H1 (cell line): ENCODE data around the gene CCDC77. TPM values are rescaled to one million over a fixed set of nuclear protein-coding genes. Genes with fewer than 3 reads are reported as not detected.

Source experiments
- CTCF ChIA-PET: fragments of 300-600 bp; sonication (Branson Sonifier 250); formaldehyde crosslinking; loops from one replicate; lab custom pipeline; 2021; ENCODE audit not compliant: partially characterized antibody; lab: Charles Lee
- POLR2A ChIA-PET: fragments of 300-600 bp; sonication (Branson Sonifier 250); formaldehyde crosslinking; loops from one replicate; lab custom pipeline; 2021; ENCODE audit warnings: inconsistent platforms; ENCODE audit not compliant: partially characterized antibody; lab: Charles Lee
- DNase-seq, 2 experiments: peaks; one replicate each; pipeline versions ENCODE4 v3.0.0 to v3.0.0-alpha.2; 2010 to 2022; ENCODE audit warnings: low spot score in 2 of 2, low read depth in 1 of 2, mixed read lengths in 1 of 2
- FAIRE-seq: peaks from 2 replicates; lab custom pipeline; 2011; peaks lifted over from hg19 to GRCh38; lab: Jason Lieb, UNC
- H2AFZ ChIP-seq: 2 replicates; pipeline ENCODE4 v1.8.1; 2012; ENCODE audit warnings: low read length, inconsistent platforms
- H2AK5ac ChIP-seq: 2 replicates; pipeline ENCODE4 v1.6.1; 2013; ENCODE audit warnings: low read depth, low read length
- H2BK120ac ChIP-seq: replicated peaks from 2 replicates; pipeline ENCODE3; 2013; ENCODE audit warnings: low read depth, low read length, inconsistent platforms
- H2BK12ac ChIP-seq: 2 replicates; pipeline ENCODE4 v1.6.1; 2013; ENCODE audit warnings: low read depth, low read length
- H2BK15ac ChIP-seq: 2 replicates; pipeline ENCODE4 v1.6.1; 2013; ENCODE audit warnings: low read length
- H2BK20ac ChIP-seq: 2 replicates; pipeline ENCODE4 v1.6.1; 2013; ENCODE audit warnings: low read length
- H2BK5ac ChIP-seq: 2 replicates; pipeline ENCODE4 v1.6.1; 2013; ENCODE audit warnings: low read depth, low read length
- H3K14ac ChIP-seq: 2 replicates; pipeline ENCODE4 v1.6.1; 2013; ENCODE audit warnings: inconsistent platforms; ENCODE audit not compliant: insufficient read length
- H3K18ac ChIP-seq: 2 replicates; pipeline ENCODE4 v1.6.1; 2013; ENCODE audit warnings: low read length; ENCODE audit errors: extremely low read depth
- H3K23ac ChIP-seq: 2 replicates; pipeline ENCODE4 v1.6.1; 2013; ENCODE audit warnings: inconsistent platforms; ENCODE audit not compliant: insufficient read length
- H3K23me2 ChIP-seq: 2 replicates; pipeline ENCODE4 v1.6.1; 2013; ENCODE audit warnings: low read depth, low read length
- H3K27ac ChIP-seq: 2 replicates; pipeline ENCODE4 v1.6.1; 2011; ENCODE audit warnings: low read depth, low read length, inconsistent platforms
- H3K27me3 ChIP-seq, 4 experiments: replicated peaks in 1 of 4; 1 replicate in 1 of 4; 2 replicates in 3 of 4; pipeline versions ENCODE4 v1.6.1 to v1.8.1; 2011 to 2013; ENCODE audit warnings: low read length in 3 of 4, mild to moderate bottlenecking in 3 of 4, inconsistent platforms in 2 of 4, mixed read lengths in 2 of 4, moderate library complexity in 1 of 4; ENCODE audit not compliant: control insufficient read depth in 3 of 4, insufficient read depth in 3 of 4; ENCODE audit errors: extremely low read depth in 1 of 4
- H3K36me3 ChIP-seq, 4 experiments: 2 replicates each; pipeline versions ENCODE4 v1.6.1 to v1.8.1; 2011 to 2013; ENCODE audit warnings: mild to moderate bottlenecking in 4 of 4, low read length in 3 of 4, moderate library complexity in 2 of 4, control low read depth in 1 of 4, inconsistent platforms in 1 of 4; ENCODE audit not compliant: insufficient read depth in 4 of 4, control insufficient read depth in 2 of 4
- H3K4ac ChIP-seq: replicated peaks from 2 replicates; pipeline ENCODE3; 2013; ENCODE audit warnings: low read length, low read depth, mixed read lengths, inconsistent platforms; ENCODE audit not compliant: insufficient read length
- H3K4me1 ChIP-seq, 4 experiments: replicated peaks in 1 of 4; 1 replicate in 1 of 4; 2 replicates in 3 of 4; pipeline versions ENCODE4 v1.6.1 to v1.8.1; 2011 to 2013; ENCODE audit warnings: low read length in 3 of 4, inconsistent platforms in 2 of 4, mixed read lengths in 1 of 4; ENCODE audit not compliant: insufficient read depth in 4 of 4, control insufficient read depth in 3 of 4
- H3K4me2 ChIP-seq, 2 experiments: 2 replicates each; pipeline versions ENCODE4 v1.6.1 to v1.8.1; 2011 to 2013; ENCODE audit warnings: low read depth in 2 of 2, low read length in 2 of 2, control low read depth in 1 of 2, inconsistent platforms in 1 of 2, mild to moderate bottlenecking in 1 of 2; ENCODE audit not compliant: insufficient read depth in 1 of 2
- H3K4me3 ChIP-seq, 4 experiments: fragments of 200-600, 300-600 bp in 1 of 4; sonication (generic), shearing (Covaris generic), sonication (Bioruptor Twin) in 1 of 4; 2 replicates each; pipeline versions ENCODE4 v1.5.1 to v1.8.1; 2011 to 2016; ENCODE audit warnings: low read length in 4 of 4, low read depth in 3 of 4, control low read depth in 2 of 4, inconsistent platforms in 2 of 4, mild to moderate bottlenecking in 2 of 4, mixed read lengths in 1 of 4, moderate library complexity in 1 of 4; ENCODE audit not compliant: insufficient read depth in 2 of 4; ENCODE audit errors: extremely low read depth in 1 of 4
- H3K56ac ChIP-seq: replicated peaks from 2 replicates; pipeline ENCODE3; 2013; ENCODE audit warnings: low read depth, mild to moderate bottlenecking, mixed read lengths, low read length, inconsistent platforms; ENCODE audit not compliant: insufficient read length
- H3K79me1 ChIP-seq: 2 replicates; pipeline ENCODE4 v1.6.1; 2013; ENCODE audit warnings: low read depth, low read length, control low read depth
- H3K79me2 ChIP-seq, 2 experiments: 2 replicates each; pipeline versions ENCODE4 v1.6.1 to v1.8.1; 2012 to 2013; ENCODE audit warnings: low read length in 2 of 2, mild to moderate bottlenecking in 2 of 2, inconsistent platforms in 1 of 2; ENCODE audit not compliant: insufficient read depth in 2 of 2, control insufficient read depth in 1 of 2
- H3K9ac ChIP-seq, 4 experiments: replicated peaks in 1 of 4; 1 replicate in 1 of 4; 2 replicates in 3 of 4; pipeline versions ENCODE4 v1.6.1 to v1.8.1; 2011 to 2013; ENCODE audit warnings: low read depth in 3 of 4, low read length in 3 of 4, control low read depth in 2 of 4, mild to moderate bottlenecking in 2 of 4, moderate library complexity in 2 of 4, inconsistent platforms in 1 of 4; ENCODE audit errors: extremely low read depth in 1 of 4
- H3K9me3 ChIP-seq, 2 experiments: 2 replicates each; pipeline versions ENCODE4 v1.6.1 to v1.8.1; 2012 to 2013; ENCODE audit warnings: mild to moderate bottlenecking in 2 of 2, moderate library complexity in 2 of 2, control low read depth in 1 of 2, inconsistent platforms in 1 of 2, low read depth in 1 of 2, low read length in 1 of 2, mixed read lengths in 1 of 2; ENCODE audit not compliant: insufficient read depth in 2 of 2
- H4K20me1 ChIP-seq, 2 experiments: replicated peaks in 1 of 2; 2 replicates each; pipeline versions ENCODE3 to v1.8.1; 2011 to 2013; ENCODE audit warnings: inconsistent platforms in 2 of 2, low read length in 2 of 2, mild to moderate bottlenecking in 1 of 2; ENCODE audit not compliant: insufficient read depth in 2 of 2, control insufficient read depth in 1 of 2
- H4K5ac ChIP-seq: 2 replicates; pipeline ENCODE4 v1.6.1; 2013; ENCODE audit warnings: low read length, low read depth, mixed read lengths, inconsistent platforms; ENCODE audit not compliant: insufficient read length
- H4K8ac ChIP-seq: 2 replicates; pipeline ENCODE4 v1.8.0; 2013; ENCODE audit warnings: mild to moderate bottlenecking, moderate library complexity, low read length, inconsistent platforms; ENCODE audit not compliant: insufficient read depth; ENCODE audit errors: extremely low read depth
- H4K91ac ChIP-seq: replicated peaks from 2 replicates; pipeline ENCODE3; 2013; ENCODE audit warnings: low read length, mixed read lengths, inconsistent platforms; ENCODE audit not compliant: insufficient read length
- WGBS, 2 experiments: shearing (Covaris generic) in 1 of 2; methylation state at CpG; one replicate each; pipeline versions ENCODE4 v1.1.6 to v1.1.7; 2013 to 2015; ENCODE audit warnings: low lambda C conversion rate in 2 of 2, mixed read lengths in 2 of 2, inconsistent platforms in 1 of 2, low coverage in 1 of 2, missing lambda C conversion rate in 1 of 2; ENCODE audit not compliant: insufficient replicate concordance in 2 of 2, insufficient coverage in 1 of 2, insufficient read length in 1 of 2; ENCODE audit errors: extremely low coverage in 1 of 2, missing lambda C conversion rate in 1 of 2; 5-methylcytosine and 5-hydroxymethylcytosine counted together
- polyA plus RNA-seq, 7 experiments: library from polyadenylated mRNA; depleted of rRNA in 3 of 7; stranded (reverse) in 5 of 7; unstranded in 2 of 7; fragments of >200 nt in 5 of 7; fragments of 200-250 nt in 2 of 7; gene quantifications; 1 replicate in 5 of 7; 2 replicates in 1 of 7; 4 replicates in 1 of 7; pipeline versions ENCODE4 v1.2.1 to v1.2.3, GENCODE V29; 2011 to 2013; ENCODE audit warnings: missing spikeins in 2 of 7, mixed read lengths in 2 of 7
- total RNA-seq: library from RNA; stranded (reverse); fragmentation: NEBNext Ultra II Directional; extraction: Animal tissue kit (Norgen Biotek cat#: 25700); gene quantifications from 2 replicates; pipeline ENCODE4 v1.2.1, GENCODE V29; 2021

The CCDC77 gene
- total and polyA plus RNA-seq, 2 of the 8 experiments (the other 6 are each of a cell fraction or from before 2014, with no cell fraction given): 10.3 to 30.4 TPM

DNA sequence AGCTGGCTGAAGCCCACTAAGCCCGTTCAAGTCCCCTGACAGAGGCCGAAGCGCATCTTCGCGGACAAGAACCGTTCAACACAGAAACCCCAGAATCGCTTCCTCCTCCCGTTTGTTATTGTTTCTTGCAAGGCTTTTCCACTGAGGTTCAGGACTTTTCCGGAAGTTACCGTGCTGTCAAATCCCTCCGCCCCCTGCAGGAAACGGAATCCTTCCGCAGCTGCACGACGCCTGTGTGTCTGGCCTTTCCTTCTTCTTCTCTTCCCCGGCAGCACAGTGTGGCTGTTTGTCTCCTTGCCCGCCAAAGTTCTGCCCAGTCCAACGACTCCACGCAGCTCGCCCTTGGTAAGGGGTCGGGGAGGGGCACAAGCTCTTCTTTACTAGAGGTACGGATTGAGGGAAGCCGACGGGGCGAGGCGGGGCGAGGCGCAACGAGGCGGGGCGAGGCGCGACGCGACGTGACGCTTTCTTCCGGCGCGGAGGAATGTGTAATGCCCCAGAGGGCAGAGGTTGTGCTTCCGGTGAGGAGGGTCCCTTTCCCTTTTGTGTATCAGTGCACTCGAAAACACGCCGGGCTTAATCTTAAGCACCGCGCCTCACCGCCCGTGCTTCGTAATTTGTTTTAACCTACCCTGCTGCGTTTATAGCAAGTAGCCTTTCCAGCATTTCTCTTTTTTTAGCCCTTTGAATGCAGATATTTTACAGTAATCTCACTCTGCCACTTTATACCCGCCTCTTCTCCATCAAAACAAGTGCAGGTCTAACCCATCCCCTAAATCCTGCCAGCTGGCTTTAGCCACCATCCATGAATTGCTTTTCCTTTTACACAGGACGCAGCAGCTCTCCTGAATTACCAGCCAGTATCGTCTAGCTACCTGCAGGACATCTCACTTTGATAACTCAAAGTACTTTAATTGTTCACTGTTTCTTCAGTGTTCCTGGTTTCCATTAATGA, 12.0 kb upstream of the CCDC77 start, which contains the start of gene KDM5A:
TSS of gene KDM5A (minus strand) at position 179 of the 955 bp plus-strand sequence. CDS start 229 bp downstream, outside the sequence.
- peaks cover 16 to 41% of the 10 kb centered on the region in 2 experiments for H3K79me2 ChIP-seq

More for the DNA sequence above, 12.0 kb upstream of the CCDC77 start, which contains the start of gene KDM5A:
- FAIRE-seq: peak; percentile 19
- Histone ChIP-seq H2AK5ac (peak within 1 kb of the TSS; percentile 88), H2BK20ac (0 out of 2 replicates have a peak within 1 kb of the TSS, but pooled peaks have one; percentile 72), H3K36me3 (peaks cover 0 to 4% (median 0%) of the 10 kb centered on the region in 4 experiments; a peak in 1 of 8 replicates), H4K8ac (peak within 1 kb of the TSS; percentile 98), H2AFZ (peak within 1 kb of the TSS; percentile 98), H3K79me1 (0 out of 2 replicates have a peak, but pooled peaks cover 2% of the 10 kb centered on the region), H3K4me3 (peak within 1 kb of the TSS; percentile 86 to 98 (median 94)), H3K4me2 (peak within 1 kb of the TSS; percentile 93 to 98), H4K91ac (peak within 1 kb of the TSS; percentile 98), H2BK120ac (no peak within 1 kb of the TSS), H4K5ac (peak within 1 kb of the TSS; percentile 92), H3K27ac (peak within 1 kb of the TSS; percentile 95), H3K23me2 (peaks cover 15% of the 10 kb centered on the region), H3K14ac (no peak within 1 kb of the TSS), H3K4ac (no peak within 1 kb of the TSS), H3K56ac (peak within 1 kb of the TSS; percentile 77), H3K9ac (peak within 1 kb of the TSS; percentile 73 to 98 (median 90)), H3K27me3 (no peaks in the 10 kb centered on the region), H2BK5ac (peak within 1 kb of the TSS; percentile 100), H2BK12ac (peak within 1 kb of the TSS; percentile 98), H3K23ac (no peak within 1 kb of the TSS), H3K18ac (peak within 1 kb of the TSS; percentile 99), H2BK15ac (peak within 1 kb of the TSS; percentile 100; the same call in 1 of the 2 replicates), H3K4me1 (no peaks in the 10 kb centered on the region; a peak in 2 of 7 replicates), H4K20me1 (peaks cover 0 to 3% of the 10 kb centered on the region in 2 experiments), H3K9me3 (no peaks in the 10 kb centered on the region)
- DNase-seq: peak; percentile 29 to 88
- CTCF ChIA-PET: interaction anchor here (0.7 kb wide), 1 partner anchor 12 kb away, joined by 5 read pairs; the partner anchor contains the start of gene CCDC77
- WGBS, 2 experiments: 3% methylated on average over 38 of the region's 53 CpGs; no CpG with 5 or more reads in 1 of the 2 experiments
- POLR2A ChIA-PET: interaction anchor here (0.7 to 6.0 kb wide), 4 partner anchors 9 to 284 kb away, joined by 3 to 73 read pairs (median 4); partner anchors contain the start of gene CCDC77
